Measurements from ENCODE around the gene CNTNAP4.

CNTNAP4 gene

DNA sequence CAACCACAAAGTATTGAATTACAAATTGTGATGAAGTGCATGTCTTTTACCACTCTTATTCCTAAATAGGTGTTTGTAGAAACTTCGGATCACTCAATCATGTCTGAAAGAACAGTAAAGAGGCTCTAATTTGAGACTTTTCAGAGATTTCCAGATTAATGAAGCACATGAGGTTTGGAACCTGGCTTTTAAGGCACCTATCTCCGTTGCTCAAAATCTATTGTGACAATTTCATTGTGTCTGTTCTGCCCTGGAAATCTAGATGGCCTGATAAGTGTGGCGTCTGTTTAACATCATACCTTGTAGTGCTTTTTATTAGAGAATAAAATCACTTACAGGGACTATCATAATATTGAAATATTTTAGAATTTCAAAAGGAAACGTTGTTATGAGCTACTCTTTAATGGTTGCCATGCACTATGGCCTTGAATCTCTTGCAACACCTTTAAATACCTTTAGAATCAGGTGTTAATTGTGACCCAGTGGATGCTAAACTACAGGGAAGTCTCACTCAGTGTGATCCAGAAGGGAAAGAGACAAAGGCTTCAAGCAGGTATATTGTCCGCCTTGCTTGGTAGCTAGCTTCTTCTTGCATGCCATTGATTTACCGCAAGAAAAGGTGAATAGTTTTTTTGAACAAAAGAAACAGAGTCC is 210.3 kb downstream of the CNTNAP4 start:
- DNase-seq = no peak

- DNase-seq = no peak
Measured at GRCh38 chr16:76488065-76488417, 210.8 kb downstream of the CNTNAP4 start.

- no peak for DNase-seq
Measured at GRCh38 chr16:76490036-76490639, 212.9 kb downstream of the CNTNAP4 start.

- no peak for DNase-seq
Measured at GRCh38 chr16:76500006-76500405, 222.8 kb downstream of the CNTNAP4 start.

GRCh38 chr16:76502063-76502462 is 224.9 kb downstream of the CNTNAP4 start:
- DNase-seq = no peak

DNA sequence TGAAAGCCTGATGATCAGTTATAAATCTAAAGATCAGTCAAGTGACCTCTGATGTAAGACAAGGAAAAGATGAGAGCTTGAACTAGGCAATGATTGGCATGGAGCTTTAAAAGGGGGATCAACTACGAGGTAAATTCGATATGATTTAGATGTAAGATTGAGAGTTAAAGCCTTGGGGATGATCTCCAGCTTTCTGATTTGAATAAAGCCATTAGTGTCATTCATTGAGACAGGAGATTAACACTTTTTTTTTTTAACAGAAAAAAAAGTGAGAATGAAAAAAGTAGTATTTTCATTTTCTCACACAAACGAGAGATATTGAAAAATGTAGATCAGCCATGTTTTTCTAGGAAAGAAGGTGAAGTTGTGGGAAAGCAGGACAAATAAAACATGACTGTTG is 225.4 kb downstream of the CNTNAP4 start:
- DNase-seq = no peak

GRCh38 chr16:76503091-76503490 is 225.9 kb downstream of the CNTNAP4 start:
- DNase-seq = no peak

- no peak for DNase-seq
Measured at GRCh38 chr16:76511203-76511602, 234.0 kb downstream of the CNTNAP4 start.

- DNase-seq = no peak
Measured at GRCh38 chr16:76518781-76519180, 241.6 kb downstream of the CNTNAP4 start.

DNA sequence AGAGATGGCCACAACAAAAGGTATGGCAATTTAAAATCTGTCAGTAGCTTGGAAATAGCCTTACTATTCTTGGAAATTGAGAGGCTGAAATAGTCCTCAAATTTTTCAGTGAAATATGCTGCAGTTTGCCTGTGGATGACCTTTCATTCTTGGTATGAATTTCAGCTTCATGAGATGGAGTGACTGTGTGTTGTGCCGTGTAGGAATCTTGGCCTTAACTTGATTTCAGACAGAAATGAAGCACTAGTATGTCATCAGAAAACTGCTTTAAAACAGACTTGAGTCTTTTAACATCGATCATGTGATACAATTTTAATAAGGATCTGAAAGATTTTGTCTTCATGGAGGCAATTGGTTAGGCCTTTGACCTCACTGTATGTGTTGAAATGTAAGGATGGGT is 247.2 kb downstream of the CNTNAP4 start:
- no peak for DNase-seq

DNA sequence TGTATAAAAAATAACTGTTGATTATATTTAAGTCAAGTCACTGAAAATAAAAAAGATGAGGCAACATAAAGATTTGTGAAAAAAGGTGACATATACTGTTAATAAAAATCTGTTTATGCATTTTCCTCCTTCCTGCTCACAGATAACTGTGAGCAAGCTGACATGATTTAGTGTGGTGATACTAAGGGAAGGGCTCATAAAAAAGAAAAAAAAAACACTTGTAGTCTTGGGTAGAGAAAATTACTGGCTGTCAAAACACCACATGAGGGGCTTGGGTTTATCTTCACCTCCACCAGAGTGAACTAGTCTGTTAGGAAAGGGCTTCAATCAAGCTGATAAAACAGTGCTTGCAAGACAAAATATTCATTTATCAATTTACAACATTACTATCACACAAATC is 247.6 kb downstream of the CNTNAP4 start:
- no peak for DNase-seq

DNA sequence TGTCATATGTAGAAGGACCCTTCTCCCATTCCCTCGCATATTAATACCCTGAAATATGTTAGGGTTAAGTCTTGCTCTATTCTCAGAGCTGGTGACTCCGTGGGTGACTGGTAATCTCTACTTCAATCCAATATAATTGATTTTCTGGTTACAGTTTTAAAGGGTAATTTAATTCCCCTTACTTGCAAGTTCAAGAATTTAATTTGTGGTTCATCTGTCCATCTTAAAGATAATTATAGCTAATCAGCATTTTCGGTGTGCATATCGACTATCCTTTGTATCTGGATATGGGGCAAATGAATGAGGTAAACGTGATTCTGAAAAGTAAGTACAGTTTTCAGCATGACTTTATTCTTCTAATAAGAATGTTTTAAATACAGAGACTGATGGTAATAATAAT is 250.0 kb downstream of the CNTNAP4 start:
- DNase-seq = no peak

DNA sequence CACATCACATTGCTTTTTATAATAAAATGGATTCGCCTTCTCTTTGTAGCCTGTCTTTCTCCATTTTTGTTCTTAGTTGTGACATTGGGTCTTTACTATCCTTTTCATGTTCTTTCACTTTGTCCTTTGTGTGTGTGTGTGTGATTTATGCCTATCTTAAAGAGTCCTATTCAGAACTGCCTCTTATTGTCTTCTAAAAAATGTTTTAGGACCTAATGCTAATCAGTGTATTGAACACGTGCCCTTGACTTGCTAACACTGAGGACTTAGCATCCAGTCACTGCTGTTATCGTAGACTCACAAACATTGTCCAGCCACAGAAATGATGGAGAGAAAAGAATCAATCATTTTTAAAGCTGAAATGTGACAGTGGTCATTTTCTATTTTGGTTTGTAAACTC is 251.9 kb downstream of the CNTNAP4 start:
- no peak for DNase-seq

GRCh38 chr16:76531236-76531635 is 254.0 kb downstream of the CNTNAP4 start:
- DNase-seq = no peak

GRCh38 chr16:76532188-76532973 is 255.2 kb downstream of the CNTNAP4 start:
- no peak for DNase-seq

GRCh38 chr16:76539609-76540008 is 262.4 kb downstream of the CNTNAP4 start:
- DNase-seq = no peak

DNA sequence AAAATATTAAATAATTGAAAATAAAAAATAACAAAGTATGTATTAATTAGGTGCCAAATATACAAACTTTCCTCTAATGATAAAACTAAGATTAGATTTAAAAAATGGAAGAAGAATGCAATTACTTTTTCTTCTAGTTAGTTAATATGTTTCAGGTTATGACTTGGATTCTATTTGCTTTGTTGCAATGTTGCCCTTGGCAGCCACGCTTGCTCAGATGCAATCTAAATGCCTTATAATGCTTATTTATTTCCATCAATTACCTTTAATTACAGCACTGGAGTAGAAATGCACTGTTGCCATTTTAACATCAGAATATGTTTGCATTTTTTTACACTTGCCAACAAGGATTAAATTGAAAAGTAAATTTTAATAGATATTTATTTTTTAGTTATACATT is 263.9 kb downstream of the CNTNAP4 start:
- no peak for DNase-seq

DNA sequence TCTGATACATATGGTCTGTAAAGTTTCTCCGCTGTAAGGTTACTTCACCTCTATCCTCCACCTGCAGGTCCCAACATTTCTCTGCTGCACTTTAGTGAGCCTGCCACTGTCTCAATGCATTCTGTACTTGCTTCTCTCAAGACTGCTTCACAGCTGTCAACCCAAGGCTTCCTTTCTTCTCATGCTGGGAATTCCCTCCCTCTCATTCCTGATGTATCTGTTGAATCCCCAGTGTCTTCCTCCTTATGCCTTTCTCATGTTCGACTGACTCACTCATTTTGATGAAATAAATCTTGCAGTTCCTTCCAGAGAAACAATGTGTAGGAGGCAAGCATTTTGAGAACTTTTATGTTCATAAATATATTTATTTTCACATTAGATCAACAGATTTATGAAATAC is 288.3 kb downstream of the CNTNAP4 start:
- DNase-seq = no peak

DNA sequence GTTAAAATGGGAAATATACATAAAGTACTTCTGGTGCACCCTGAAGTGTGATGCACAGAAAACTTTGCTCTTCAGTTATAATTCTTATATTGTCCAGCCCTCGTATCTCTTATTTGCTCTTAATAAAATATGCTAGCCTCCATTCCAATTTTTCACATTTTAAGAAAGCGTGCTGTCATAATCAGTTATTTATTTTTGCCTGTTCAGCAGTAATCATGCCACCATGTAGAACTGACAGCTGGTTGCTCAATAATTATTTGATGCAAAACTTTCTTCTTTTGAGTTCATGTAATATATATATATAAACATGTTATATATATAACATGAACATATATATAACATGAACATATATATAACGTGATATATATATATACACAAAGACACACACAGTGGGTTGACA is 294.6 kb downstream of the CNTNAP4 start:
- no peak for DNase-seq

- DNase-seq = no peak
Measured at GRCh38 chr16:76573281-76573680, 296.1 kb downstream of the CNTNAP4 start.

GRCh38 chr16:76574651-76575050 is 297.4 kb downstream of the CNTNAP4 start:
- DNase-seq = no peak

DNA sequence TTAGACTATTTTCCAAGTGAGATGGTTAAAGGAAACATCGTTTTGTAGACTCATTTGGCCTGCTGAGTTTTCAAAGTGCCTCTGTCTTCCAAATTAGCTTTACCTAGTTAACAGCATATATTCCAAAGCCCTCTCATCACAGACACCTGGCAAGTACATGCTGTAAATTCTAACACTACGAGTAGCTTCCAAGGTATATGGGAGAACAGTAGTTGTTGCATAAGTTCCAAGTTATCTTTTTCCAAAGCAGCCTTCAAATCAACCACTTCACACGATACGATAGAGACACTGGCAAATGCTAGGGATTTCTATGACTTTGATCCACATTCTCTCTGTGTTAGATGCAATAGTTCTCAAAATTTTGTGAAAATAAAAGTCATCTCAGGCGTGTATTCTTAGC is 299.3 kb downstream of the CNTNAP4 start:
- no peak for DNase-seq

DNA sequence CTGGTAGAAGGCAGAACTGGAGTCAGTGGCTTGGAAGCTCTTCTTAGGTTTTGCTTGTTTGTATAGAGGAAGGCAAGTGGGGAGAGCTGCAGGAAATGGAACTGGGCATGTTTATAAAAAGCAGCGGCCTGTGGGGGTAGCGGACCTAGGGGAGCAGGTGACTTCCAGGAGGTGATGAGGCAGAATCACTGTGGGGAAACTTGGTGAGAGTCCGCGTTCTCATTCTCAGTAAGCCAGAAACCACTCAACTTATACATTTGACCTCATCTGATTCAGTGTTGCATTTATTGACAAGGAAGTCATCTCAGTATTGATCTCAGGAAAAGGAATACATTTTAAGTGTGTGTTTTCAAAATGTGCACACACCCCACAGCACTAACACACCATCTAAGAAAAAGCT is 299.8 kb downstream of the CNTNAP4 start:
- DNase-seq = no peak

Measured in hypothalamus (tissue), 51 donors.